NCI-H69 (cell line): ENCODE data around the gene ZNF692.

Source experiments
- DNase-seq: peaks from one replicate; lab custom pipeline; 2025; lab: John Stamatoyannopoulos, UW

Gene ZNF692

GRCh38 chr1:248825573-248825908 is 33.3 kb downstream of the ZNF692 start:
- DNase-seq, result no peak

GRCh38 chr1:248825136-248825535 is 33.7 kb downstream of the ZNF692 start:
- no peak for DNase-seq

- no peak for DNase-seq
Measured at GRCh38 chr1:248824701-248825100, 34.2 kb downstream of the ZNF692 start.

- DNase-seq, result no peak
Measured at GRCh38 chr1:248824301-248824700, 34.6 kb downstream of the ZNF692 start.

GRCh38 chr1:248823517-248824001 is 35.3 kb downstream of the ZNF692 start:
- DNase-seq, result no peak

DNA sequence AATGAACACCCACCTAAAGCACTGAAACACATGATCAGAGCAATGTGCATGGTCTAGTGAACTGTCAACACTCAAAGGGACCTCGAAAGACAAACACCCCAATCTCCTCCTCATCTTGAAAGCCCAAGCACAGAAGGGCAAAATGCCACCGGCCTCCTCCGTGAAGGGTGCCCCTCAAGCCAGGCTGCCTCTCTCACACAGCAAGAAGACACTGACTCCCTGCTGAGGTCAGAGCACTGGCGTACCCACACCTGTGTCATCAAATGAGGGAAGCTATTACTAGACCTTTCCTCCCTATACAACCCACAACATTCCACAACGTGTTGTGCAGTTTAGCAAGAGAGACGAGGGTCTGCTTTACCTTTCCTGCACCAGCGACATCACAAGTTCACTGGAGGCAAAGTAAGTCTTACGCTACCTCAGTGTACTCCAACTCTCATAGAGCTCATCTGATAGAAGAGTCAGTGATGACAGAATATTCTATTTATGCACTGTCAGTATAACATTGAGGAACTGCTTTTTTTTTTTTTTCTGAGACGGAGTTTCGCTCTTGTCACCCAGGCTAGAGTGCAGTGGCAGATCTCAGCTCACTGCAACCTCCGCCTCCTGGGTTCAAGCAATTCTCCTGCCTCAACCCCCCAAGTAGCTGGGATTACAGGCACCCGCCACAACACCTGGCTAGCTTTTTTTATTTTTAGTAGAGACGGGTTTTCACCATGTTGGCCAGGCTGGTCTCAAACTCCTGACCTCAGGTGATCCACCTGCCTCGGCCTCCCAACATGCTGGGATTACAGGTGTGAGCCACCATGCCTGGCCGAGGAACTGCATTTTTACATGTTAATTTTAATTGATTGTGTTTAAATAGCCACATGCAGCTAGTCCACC is 36.5 kb downstream of the ZNF692 start:
- DNase-seq, result no peak

DNA sequence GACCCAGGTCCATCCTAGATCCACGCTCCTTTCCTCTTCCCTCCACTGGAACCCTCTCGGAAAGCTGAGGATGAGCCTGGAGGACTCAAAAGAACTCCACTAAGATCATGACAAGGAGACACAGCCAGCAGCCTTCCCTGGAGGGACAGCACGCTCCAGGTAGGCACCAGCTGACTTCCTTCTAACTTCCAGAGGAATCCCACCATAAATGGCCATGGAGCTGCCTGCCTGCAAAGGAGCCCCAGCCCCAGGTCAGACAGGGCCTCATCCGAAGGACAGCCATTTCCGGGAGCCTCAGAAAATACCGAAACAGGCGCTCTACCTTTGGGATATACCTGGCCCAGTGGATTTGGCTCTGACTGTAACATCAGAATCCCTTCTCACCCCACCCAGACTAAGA is 37.2 kb downstream of the ZNF692 start:
- no peak for DNase-seq

- no peak for DNase-seq
Measured at GRCh38 chr1:248821101-248821500, 37.8 kb downstream of the ZNF692 start.

- DNase-seq, result no peak
Measured at GRCh38 chr1:248820041-248820585, 38.8 kb downstream of the ZNF692 start.

DNA sequence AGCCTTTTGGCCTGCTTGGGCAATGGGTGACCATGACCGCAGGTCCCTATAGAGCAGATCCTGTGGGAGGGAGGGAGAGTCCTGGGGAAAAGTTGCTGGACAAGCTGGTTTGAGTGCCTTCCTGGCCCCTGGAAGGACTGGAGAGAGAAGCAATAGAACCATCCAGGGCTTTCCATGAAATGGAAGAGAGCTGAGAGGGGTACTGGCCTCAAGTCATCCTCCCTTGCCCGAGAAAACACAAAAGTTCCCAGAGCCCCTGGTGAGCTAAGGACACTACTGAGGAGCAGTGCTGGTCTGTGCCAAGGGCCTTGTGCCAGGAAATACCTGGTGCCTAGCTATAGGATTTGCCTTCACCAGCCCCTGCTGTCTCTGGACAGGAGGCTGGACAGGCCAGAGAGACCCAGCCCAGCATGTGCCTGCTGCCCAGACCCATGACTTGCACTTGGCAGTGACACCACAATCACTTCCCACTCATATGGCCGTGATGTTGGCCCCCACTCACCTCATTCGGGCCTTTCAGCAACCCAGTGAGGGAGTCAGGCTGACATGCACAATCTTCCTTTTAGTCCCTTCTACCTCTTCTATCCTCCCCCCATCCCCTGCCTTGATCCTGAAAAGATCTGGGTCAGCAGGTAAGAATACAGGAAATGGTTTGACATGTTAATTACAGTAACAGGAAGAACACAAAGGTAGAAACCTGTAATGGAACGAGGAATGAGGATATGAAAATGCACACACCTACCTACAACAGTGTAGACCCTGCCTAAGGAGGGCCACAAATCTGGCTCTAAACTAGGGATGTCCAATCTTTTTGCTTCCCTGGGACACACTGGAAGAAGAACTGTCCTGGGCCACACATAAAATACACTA is 40.1 kb downstream of the ZNF692 start:
- no peak for DNase-seq

- no peak for DNase-seq
Measured at GRCh38 chr1:248817065-248817464, 41.8 kb downstream of the ZNF692 start.

DNA sequence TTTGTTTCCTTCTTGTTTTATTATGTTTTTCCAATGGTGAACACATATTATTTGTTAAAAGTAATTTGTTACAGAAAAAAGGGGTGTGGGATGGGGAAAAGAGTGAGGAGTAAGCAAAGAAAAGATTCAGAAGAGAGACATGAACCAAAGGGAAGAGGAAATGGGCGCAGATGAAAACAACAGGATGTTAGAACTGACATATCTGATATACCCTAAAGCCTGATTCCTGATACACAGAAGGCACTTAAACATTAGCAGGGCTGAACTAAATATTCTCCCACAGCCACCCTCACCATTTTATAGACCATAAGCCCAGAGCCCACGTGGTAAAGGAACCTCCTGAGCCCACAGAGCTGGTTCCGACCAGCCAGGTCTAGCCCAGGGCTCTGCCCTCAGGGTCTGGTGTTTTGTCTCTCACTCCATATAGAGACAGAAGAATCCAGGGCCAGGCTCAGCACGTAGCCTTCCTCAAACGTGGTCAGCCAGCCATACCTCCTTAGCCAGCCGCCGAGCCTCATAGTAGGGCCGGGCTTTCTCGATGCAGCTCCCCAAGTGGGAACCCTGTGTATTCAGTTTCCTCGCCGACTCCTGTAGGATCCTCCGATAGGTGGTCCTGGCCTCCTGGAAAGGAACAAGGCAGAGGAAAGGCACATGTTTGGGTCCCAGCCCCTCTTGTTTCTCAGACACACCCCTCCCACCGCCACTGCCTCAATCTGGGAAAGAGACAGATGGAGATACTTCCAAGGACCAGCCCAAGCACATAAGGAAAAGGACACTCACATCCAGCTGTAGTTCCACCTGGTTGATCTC is 42.6 kb downstream of the ZNF692 start:
- DNase-seq, result no peak

GRCh38 chr1:248815407-248816034 is 43.4 kb downstream of the ZNF692 start:
- no peak for DNase-seq

- DNase-seq, result no peak
Measured at GRCh38 chr1:248814351-248814750, 44.5 kb downstream of the ZNF692 start.

DNA sequence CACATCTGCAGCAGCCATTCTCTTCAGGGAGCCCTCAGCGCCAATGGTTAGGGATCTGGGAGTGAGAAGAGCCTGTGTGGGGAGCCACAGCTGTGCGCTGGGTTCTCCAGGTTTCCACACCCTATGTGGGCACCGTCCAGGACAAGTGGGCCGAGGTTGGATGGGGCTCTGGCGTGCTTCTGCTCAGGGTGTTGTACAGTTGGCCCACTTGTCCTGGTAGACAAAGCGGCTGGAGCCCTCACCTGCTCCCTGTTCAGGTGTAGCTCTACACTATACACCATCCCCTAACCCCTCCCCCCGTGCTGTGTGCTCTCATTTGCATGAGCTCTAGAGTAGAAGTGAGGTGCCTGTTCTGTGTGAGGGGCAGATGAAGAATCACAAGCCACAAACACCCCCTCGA is 45.3 kb downstream of the ZNF692 start:
- no peak for DNase-seq

- no peak for DNase-seq
Measured at GRCh38 chr1:248812736-248813425, 46.0 kb downstream of the ZNF692 start.

- no peak for DNase-seq
Measured at GRCh38 chr1:248811514-248812490, 47.1 kb downstream of the ZNF692 start.

DNA sequence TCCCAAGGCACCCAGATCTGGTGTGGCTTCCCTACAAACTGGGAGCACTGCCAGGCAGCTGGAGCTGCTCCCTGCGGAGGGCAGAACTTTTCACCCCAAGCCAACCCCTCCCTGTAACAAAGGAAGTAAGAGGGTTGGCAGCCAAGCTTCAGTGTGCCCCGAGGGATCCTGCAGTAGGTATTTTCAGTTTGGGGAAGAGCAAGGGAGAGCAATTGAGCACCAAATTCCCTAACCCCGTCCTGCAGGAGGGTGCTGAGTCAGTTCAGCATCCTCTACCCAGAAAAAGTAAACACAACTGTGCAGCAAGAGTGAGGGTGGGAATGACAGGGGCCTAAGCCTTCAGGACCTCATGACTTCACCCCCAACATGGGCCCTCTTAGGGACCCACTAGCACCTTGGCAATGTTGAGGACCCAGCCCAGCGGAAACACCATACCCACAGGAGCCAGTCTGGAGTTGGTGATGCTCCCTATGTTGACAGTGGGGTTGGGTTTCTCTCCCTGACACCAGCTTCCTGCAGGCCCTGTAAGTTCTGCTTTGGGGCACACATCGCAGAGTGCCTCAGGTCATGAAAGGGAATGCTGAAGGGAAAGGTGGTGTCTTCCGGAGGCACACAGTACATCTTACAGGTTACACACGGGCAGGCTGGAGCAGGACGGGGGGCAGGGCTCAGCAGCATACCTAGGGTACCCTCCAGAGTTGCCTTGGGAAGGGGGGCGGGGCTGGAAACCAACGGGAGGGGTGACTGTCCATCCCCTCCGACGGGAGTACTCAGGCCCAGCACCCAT is 48.0 kb downstream of the ZNF692 start:
- peak; percentile 44 for DNase-seq
